ENCODE data around the gene SLC8A2.

SLC8A2 gene

DNA sequence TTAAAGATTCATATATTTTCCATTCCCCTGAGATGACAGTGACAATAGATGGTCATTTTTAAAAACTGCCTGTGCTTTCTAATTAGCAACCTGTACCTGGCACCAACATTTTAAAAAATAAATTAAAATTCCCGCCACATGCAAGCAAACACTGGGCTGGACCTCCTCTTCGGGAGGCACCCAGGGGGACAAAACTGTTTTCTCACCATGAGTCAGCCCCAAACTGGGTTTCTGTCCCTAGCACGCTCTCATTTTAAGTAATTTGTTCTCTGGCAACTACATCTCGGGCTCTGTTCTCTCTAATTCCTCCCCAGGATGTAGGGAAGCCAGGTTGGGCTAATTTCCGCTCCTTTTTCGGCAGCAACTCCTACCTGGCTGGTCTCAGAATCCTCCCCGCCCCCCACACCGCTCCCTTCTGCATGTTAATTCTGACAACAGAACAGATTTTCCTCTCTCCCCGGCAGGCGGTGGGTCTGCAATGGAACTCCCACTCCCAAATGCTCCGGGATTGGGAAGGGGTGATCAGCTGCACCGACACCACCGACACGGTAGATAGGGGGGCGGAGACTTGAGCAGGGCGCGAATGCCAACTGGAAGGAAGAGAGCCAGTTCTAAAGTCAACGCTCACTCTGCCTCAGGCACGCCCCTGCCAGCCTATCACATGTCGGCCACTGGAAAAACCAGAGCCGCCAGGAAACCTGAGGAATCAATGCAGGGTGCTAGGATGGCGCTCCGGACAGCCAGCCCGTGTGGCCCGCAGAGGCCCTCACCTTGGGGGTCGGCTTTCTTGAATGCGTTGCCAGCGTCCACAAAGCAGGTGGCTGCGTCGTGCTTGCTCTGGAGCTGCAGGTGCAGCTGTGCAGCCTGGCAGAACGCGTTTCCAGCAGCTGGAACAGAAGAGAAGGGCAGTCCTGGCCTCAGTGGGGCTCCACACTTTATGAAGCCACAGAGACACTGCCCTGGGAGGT, 28.5 kb upstream of the SLC8A2 start:
- H3K27me3 ChIP-seq (ENCODE audit: control insufficient read depth, insufficient read depth, low read length): no peaks in the 10 kb centered on the region
- H3K9me3 ChIP-seq (ENCODE audit: control insufficient read depth, low read length): no peaks in the 10 kb centered on the region
- peaks cover 26% of the 10 kb centered on the region for H3K4me1 ChIP-seq (ENCODE audit: control insufficient read depth, insufficient read depth, low read length)
- no peak overlapping the region for H3K4me3 ChIP-seq (ENCODE audit: low read length)
- no peak overlapping the region for H3K9ac ChIP-seq (ENCODE audit: low read length)
- H3K36me3 ChIP-seq (ENCODE audit: control insufficient read depth, insufficient read depth, low read length): peaks cover 18% of the 10 kb centered on the region

DNA sequence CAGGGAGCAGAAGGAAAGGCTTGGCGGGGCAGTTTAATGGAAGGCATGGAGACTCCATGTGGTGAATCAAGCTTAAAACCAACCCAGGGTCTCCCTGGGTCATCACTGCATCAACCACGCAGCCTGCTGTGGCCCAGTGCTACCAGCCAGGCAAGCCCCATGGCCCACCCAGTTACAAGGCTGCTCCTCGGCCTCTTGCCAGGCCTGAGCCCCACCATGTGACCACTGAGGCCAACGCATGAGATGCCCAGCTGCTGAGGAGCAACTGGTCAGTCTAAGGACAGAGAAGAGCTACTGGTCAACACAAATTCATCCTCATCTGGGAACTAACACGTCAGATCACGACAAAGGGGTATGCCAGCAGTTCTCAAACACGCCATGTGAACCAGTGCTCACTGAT, 27.7 kb upstream of the SLC8A2 start:
- Histone ChIP-seq H3K27me3 (ENCODE audit: control insufficient read depth, insufficient read depth, low read length) (no peaks in the 10 kb centered on the region), H3K9ac (ENCODE audit: low read length) (no peak overlapping the region), H3K4me1 (ENCODE audit: control insufficient read depth, insufficient read depth, low read length) (peaks cover 26% of the 10 kb centered on the region), H3K36me3 (ENCODE audit: control insufficient read depth, insufficient read depth, low read length) (peaks cover 18% of the 10 kb centered on the region), H3K9me3 (ENCODE audit: control insufficient read depth, low read length) (no peaks in the 10 kb centered on the region), H3K4me3 (ENCODE audit: low read length) (no peak overlapping the region)

DNA sequence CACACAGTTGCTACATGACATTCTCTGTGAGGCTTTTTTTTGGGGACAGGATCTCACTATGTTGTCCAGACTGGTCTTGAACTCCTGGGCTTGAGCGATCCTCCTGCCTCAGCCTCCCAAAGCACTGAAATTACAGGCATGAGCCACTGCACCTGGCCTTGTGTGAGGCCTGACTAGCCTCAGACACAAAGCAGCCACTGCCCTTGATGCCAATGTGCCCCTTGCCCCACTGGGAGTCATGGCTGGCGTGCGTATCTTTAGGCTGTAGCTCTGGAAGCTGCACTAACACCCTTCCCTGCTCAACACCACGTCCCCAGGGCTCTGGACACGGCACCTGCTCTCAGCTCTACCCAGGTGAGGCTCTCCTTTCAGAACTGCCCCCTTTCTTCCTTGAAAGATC, 26.9 kb upstream of the SLC8A2 start:
- H3K4me1 ChIP-seq (ENCODE audit: control insufficient read depth, insufficient read depth, low read length): peaks cover 26% of the 10 kb centered on the region
- peaks cover 15% of the 10 kb centered on the region for H3K36me3 ChIP-seq (ENCODE audit: control insufficient read depth, insufficient read depth, low read length)
- no peaks in the 10 kb centered on the region for H3K27me3 ChIP-seq (ENCODE audit: control insufficient read depth, insufficient read depth, low read length)
- H3K9me3 ChIP-seq (ENCODE audit: control insufficient read depth, low read length): no peaks in the 10 kb centered on the region
- H3K9ac ChIP-seq (ENCODE audit: low read length): no peak overlapping the region
- no peak overlapping the region for H3K4me3 ChIP-seq (ENCODE audit: low read length)

DNA sequence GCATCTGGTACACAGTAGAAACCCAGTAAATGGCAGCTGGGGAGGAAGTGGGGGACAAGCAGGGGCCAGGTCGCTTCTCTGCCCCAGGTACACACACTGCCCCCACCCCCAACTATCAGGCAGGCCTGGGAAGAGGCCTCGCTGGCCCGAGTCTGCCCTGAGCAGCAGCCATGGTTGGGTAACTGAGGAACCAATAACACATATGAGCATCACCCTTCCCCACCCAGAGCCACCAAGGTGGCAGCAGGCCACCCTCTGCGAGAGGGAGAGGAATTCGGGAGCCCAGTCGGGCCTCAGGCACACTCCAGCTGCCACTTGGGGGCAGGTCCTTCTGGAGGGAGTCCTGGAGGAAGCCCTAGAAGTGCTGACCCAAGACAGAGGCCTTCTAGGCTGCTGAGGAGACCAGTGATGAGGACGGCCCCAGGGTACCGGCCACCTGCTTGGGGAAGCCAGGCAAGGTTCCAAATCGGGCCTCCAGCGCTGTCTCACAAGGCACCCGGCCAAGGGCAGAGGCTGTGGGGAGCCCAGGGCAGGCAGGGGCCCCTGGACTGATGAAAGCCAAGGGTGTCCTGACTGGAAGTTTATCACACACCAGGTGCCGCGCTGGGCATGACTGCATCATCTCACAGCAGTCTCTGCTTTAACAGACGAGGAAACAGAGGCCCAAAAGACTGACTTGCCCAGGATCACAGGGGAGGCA, 26.3 kb upstream of the SLC8A2 start:
- Histone ChIP-seq H3K36me3 (ENCODE audit: control insufficient read depth, insufficient read depth, low read length) (peaks cover 14% of the 10 kb centered on the region), H3K9ac (ENCODE audit: low read length) (no peak overlapping the region), H3K4me1 (ENCODE audit: control insufficient read depth, insufficient read depth, low read length) (peaks cover 26% of the 10 kb centered on the region)

DNA sequence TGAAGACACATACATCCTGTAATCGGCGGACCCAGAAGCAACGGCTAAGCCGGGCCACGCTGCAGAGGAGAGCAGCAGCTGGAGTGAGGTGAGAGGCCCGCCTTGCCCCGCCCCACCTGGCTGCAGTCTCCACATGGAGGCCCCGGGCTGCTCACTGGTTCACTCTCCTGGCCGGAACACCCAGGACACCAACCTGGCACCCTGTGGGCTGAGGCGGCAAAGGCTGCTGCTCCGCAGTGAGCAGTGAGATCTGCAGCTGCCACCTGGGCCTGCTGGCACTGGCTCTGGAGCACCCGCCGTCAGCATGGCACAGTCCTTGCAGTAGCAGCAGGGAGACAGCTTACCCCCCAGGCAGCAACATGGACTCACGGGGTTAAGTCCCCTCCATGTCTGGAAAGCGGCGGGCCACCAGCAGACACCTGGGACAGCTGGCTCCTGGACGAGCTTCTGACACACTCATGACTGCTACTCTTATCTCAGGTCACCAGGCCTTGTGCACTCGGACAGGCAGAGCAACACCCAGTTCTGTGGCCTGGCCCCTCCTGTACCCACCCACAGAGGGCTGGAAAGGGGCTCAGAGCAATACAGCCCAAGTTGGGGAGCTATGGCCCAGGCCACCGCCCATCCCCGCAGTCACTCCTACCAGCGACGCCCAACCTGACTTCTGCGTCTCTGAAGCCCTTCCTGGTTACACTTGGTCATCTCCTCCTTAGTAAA, 25.5 kb upstream of the SLC8A2 start:
- Histone ChIP-seq H3K9me3 (ENCODE audit: control insufficient read depth, low read length) (no peaks in the 10 kb centered on the region), H3K27me3 (ENCODE audit: control insufficient read depth, insufficient read depth, low read length) (no peaks in the 10 kb centered on the region), H3K36me3 (ENCODE audit: control insufficient read depth, insufficient read depth, low read length) (peaks cover 14% of the 10 kb centered on the region), H3K9ac (ENCODE audit: low read length) (no peak overlapping the region), H3K4me1 (ENCODE audit: control insufficient read depth, insufficient read depth, low read length) (peaks cover 26% of the 10 kb centered on the region), H3K4me3 (ENCODE audit: low read length) (no peak overlapping the region)

More for the DNA sequence above, 26.3 kb upstream of the SLC8A2 start:
- no peak overlapping the region for H3K4me3 ChIP-seq (ENCODE audit: low read length)
- no peaks in the 10 kb centered on the region for H3K9me3 ChIP-seq (ENCODE audit: control insufficient read depth, low read length)
- no peaks in the 10 kb centered on the region for H3K27me3 ChIP-seq (ENCODE audit: control insufficient read depth, insufficient read depth, low read length)

DNA sequence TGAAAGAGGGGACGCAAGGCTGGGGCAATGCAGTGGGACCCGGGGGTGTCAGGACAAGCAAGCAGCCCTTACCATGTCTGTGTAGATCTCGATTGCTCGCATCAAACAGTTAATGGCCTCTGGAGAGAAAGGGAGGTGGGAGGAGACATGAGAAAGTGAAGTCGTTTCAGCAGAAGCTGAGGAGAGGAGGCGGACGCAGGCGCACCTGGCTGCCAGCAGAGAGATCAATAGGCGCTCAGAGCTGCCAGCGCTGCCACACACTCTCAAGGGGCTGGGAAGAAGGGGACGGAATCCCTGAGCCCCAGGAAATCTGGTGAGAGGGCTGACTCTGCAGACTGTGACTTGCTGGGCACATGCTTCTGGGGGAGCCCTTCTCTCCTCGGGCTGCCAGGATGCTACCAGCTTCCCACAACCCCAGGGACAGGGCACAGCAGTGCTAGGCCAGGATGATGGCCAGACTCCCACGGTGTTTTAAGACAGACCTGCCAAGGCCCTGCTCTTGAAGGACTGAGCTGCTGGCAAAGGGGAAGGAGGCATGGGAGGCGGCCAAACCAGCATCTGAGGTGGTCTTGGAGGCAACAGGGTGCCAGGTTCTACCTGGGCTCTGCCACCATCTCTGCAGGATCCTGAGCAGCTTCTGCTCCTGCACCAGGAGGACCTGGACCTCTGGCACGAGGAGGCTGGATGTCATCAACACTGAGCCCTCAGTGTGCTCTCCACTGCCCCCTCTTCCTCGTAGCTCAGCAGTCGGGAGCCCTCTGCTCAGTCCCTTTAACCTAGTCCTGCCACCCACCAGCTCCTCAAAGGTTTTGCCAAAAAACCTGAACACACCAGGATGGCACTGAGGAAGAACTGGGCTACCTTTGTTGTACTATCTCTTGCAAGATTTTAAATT, 24.0 kb upstream of the SLC8A2 start:
- Histone ChIP-seq H3K36me3 (ENCODE audit: control insufficient read depth, insufficient read depth, low read length) (peaks cover 24% of the 10 kb centered on the region), H3K9ac (ENCODE audit: low read length) (no peak overlapping the region), H3K4me1 (ENCODE audit: control insufficient read depth, insufficient read depth, low read length) (peaks cover 26% of the 10 kb centered on the region), H3K27me3 (ENCODE audit: control insufficient read depth, insufficient read depth, low read length) (no peaks in the 10 kb centered on the region), H3K9me3 (ENCODE audit: control insufficient read depth, low read length) (no peaks in the 10 kb centered on the region), H3K4me3 (ENCODE audit: low read length) (no peak overlapping the region)

DNA sequence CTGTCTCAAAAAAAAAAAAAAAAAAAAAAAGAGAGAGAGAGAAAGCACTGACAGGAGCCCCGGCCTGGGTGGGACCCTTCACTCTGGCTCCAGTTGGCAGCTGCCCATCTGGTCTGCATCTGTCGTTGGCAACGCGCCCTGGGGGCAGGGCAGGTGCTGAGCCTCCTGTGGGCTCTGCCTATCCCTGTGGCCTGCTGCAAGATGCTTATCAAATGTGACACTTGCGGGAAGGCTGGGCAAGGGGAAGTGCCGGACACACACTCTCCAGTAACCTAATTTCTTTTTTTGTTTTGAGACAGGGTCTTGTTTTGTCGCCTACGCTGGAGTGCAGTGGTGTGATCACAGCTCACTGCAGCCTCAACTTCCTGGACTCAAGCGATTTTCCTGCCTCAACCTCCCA, 23.0 kb upstream of the SLC8A2 start:
- Histone ChIP-seq H3K36me3 (ENCODE audit: control insufficient read depth, insufficient read depth, low read length) (peaks cover 24% of the 10 kb centered on the region), H3K4me1 (ENCODE audit: control insufficient read depth, insufficient read depth, low read length) (peaks cover 22% of the 10 kb centered on the region), H3K4me3 (ENCODE audit: low read length) (no peak overlapping the region)

DNA sequence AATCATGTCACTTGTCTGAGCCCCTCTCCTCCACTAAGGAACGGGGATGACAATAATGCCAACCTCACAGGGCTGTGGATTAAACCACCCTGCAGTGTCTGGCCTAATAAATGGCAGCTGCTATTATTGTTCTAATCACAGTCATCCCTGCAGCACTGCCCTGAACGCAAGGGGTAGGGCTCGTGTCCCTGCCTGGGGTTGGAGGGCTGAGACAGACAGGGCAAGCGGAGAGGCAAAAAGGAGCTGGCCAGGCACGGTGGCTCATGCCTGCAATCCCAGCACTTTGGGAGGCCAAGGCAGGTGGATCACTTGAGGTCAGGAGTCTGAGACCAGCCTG, 22.5 kb upstream of the SLC8A2 start:
- Histone ChIP-seq H3K27me3 (ENCODE audit: control insufficient read depth, insufficient read depth, low read length) (no peaks in the 10 kb centered on the region), H3K4me3 (ENCODE audit: low read length) (no peak overlapping the region), H3K36me3 (ENCODE audit: control insufficient read depth, insufficient read depth, low read length) (peaks cover 28% of the 10 kb centered on the region), H3K4me1 (ENCODE audit: control insufficient read depth, insufficient read depth, low read length) (peaks cover 22% of the 10 kb centered on the region), H3K9ac (ENCODE audit: low read length) (no peak overlapping the region), H3K9me3 (ENCODE audit: control insufficient read depth, low read length) (no peaks in the 10 kb centered on the region)

More for the DNA sequence above, 23.0 kb upstream of the SLC8A2 start:
- no peaks in the 10 kb centered on the region for H3K9me3 ChIP-seq (ENCODE audit: control insufficient read depth, low read length)
- H3K9ac ChIP-seq (ENCODE audit: low read length): no peak overlapping the region
- H3K27me3 ChIP-seq (ENCODE audit: control insufficient read depth, insufficient read depth, low read length): no peaks in the 10 kb centered on the region

DNA sequence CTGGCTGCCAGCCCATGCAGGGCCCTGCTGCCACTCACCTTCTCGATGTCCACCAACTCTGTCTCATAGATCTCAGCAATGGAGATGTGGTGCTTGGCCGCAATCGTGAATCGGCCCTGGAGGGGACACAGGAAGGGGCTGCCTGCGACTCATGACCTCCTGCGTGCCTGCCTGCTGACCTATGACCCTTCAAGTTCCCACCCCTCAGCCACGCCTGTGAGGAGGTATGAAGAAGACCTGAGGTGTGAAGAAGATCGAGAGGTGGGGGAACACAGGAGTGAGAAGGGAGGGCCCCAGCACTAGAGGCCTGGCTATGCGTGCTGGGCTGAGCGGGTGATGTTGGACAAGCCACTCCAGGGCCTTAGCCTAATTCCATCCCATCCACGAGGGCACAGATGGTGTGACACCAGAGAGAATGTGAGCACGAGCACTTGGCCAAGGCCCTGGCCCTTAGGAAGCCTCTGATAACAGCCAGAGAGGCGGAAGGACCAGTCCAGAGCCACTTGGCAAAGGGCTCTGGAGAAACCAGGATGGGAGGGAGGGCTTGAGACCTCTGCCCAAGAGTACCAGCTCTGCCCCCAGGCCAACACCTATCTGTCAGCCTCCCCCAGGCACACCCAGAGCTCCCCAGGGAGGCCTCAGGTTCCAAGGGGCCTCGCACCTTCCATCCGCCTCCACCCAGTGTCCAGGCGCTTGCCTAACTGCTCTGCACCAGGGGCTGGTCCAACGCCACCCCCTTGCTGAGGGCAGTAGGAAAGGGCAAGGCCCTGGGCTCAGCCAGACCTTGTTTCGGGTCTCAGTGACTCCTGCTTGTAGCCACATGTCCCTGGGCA, 21.9 kb upstream of the SLC8A2 start:
- no peak overlapping the region for H3K9ac ChIP-seq (ENCODE audit: low read length)

DNA sequence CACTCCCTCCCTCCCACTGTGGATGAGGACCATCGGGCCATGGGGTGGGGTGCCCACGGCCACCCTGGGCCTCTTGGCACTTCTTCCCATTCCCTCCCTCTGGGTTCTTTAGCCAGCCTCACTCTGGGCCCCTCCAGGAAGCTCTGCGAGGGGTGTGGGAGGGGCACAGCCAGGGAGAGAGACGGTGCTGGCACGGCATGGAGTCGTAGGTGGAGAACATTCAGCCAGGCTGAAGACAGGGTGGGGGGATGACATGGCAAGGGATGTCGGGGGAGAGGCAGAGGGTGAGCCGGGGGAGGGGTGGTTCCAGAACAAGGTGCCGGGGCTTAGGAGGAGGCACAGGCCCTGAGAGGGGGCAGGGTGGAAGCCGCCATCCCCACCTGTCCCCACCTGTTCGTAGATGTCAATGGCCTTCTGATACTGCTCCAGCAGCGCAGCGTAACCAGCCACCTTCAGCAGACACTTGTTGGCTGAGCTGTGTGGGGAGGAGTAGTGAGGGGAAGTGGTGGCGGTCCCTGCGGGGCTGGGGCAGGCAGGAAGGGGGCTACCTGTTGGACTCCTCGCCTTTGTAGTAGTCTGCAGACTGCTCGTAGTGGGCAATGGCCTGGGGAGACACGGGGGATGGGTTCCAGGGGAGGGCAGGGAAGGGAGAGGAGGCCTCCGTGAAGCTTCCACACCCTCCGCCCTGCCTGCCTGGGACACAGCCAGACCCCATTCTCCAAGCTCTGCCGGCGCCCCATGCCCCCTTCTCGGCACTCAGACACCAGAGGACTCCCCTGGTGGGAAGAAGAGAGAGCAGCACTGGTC, 21.1 kb upstream of the SLC8A2 start:
- Histone ChIP-seq H3K4me3 (ENCODE audit: low read length) (no peak overlapping the region), H3K4me1 (ENCODE audit: control insufficient read depth, insufficient read depth, low read length) (peaks cover 14% of the 10 kb centered on the region), H3K36me3 (ENCODE audit: control insufficient read depth, insufficient read depth, low read length) (peaks cover 24% of the 10 kb centered on the region), H3K9me3 (ENCODE audit: control insufficient read depth, low read length) (no peaks in the 10 kb centered on the region), H3K9ac (ENCODE audit: low read length) (no peak overlapping the region), H3K27me3 (ENCODE audit: control insufficient read depth, insufficient read depth, low read length) (no peaks in the 10 kb centered on the region)

More for the DNA sequence above, 21.9 kb upstream of the SLC8A2 start:
- Histone ChIP-seq H3K4me1 (ENCODE audit: control insufficient read depth, insufficient read depth, low read length) (peaks cover 22% of the 10 kb centered on the region), H3K4me3 (ENCODE audit: low read length) (no peak overlapping the region), H3K9me3 (ENCODE audit: control insufficient read depth, low read length) (no peaks in the 10 kb centered on the region), H3K27me3 (ENCODE audit: control insufficient read depth, insufficient read depth, low read length) (no peaks in the 10 kb centered on the region), H3K36me3 (ENCODE audit: control insufficient read depth, insufficient read depth, low read length) (peaks cover 28% of the 10 kb centered on the region)

All from mucosa of stomach (tissue), 1 donor.